Medulla oblongata (tissue), 1 donor: Measurements from ENCODE around the gene RPL36AL.
"Not testable (repeated sequence)": the region's sequence is repeated elsewhere in the genome, so short reads cannot be mapped to it uniquely, and the experiment has no call there.

Experiments
- DNase-seq: peaks from one replicate; pipeline ENCODE4 v3.0.0-alpha.2; 2015; ENCODE audit errors: extremely low spot score

RPL36AL gene

DNA sequence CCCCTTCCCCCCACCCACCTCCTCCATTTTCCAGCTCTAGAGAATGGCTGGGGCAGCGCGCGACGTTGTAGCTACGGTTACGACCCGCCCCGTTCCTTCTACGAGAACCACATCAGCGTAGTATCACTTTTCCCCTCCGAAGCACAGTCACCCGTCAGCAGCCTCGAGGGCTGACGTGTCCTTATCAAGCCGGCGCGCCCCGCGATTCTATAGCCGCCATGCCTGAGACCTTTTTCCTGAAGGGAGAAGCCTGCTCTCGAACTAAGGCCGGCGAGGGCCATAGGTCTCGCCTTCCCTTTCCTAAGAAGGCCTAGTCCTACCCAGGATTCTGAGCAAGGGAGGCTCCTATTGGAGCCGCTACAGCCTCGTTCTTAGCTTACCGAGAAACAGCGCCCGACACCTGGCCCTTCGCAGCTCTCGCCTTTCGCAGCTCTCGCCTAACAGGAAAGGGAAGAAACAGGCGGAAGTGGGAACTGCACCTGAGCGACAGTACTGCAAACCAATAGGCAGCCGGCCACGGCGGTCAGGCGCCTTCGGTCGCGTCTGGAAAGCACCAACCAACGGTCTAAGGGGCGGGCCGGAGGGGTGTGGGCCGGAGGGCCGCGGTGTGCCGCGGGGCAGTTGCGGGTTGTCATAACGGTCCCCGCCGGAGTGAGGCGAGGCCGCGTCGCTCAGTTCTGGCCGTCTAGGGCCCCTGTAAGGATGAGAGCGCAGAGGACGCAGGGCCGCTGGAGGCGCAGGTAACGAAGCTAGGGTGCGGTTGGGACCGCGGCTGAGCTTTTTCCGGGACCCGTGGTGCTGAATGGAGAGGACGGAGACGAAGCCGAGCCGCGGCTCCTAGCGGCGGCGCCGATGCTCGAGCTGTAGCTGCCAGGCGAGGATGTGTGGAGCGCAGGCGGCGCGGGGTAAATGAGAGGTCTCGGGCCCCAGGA is at the start of gene RPL36AL, which contains the start of gene MGAT2:
Gene RPL36AL, minus strand, starts transcription at position 445 of the 932 bp plus-strand sequence. CDS start 1,522 bp downstream, outside the sequence.
Gene MGAT2, plus strand, starts transcription at position 618 of the 932 bp plus-strand sequence. CDS start 470 bp downstream, outside the sequence.
- DNase-seq: peak; percentile 99

- no peak for DNase-seq
Measured at GRCh38 chr14:49659526-49660455, 39.4 kb upstream of the RPL36AL start.

DNA sequence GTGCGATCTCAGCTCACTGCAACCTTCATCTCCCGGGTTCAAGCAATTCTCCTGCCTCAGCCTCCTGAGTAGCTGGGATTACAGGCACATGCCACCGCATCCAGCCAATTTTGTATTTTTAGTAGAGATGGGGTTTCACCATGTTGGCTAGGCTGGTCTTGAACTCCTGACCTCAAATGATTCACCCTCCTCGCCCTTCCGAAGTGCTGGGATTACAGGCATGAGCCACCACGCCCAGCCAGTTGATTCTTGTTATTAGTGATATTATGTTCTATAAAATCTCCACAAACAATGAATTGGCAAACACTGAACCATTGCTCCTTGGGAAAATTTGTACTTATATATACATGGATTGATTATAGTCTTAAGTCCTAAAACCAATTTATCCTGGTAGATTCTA is 37.1 kb upstream of the RPL36AL start:
- not testable (repeated sequence) for DNase-seq

- DNase-seq: no peak
Measured at GRCh38 chr14:49654511-49654910, 34.1 kb upstream of the RPL36AL start.

DNA sequence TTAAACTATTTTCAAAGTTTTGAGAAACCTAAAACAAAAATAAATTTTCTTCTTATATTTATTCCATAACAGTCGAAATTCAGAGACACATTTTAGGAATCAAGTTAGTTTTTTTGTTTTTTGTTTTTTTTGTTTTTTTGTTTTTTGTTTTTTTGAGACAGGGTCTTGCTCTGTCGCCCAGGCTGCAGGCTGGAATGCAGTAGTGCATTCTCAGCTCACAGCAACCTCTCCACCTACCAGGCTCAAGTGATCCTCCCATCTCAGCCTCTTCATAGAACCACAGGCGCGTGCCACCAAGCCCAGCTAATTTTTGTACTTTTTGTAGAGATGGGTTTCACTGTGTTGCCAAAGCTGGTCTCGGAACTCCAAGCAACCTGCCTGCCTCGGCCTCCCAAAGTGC is 33.1 kb upstream of the RPL36AL start:
- no peak for DNase-seq

GRCh38 chr14:49642163-49642562 is 21.7 kb upstream of the RPL36AL start:
- no peak for DNase-seq

DNA sequence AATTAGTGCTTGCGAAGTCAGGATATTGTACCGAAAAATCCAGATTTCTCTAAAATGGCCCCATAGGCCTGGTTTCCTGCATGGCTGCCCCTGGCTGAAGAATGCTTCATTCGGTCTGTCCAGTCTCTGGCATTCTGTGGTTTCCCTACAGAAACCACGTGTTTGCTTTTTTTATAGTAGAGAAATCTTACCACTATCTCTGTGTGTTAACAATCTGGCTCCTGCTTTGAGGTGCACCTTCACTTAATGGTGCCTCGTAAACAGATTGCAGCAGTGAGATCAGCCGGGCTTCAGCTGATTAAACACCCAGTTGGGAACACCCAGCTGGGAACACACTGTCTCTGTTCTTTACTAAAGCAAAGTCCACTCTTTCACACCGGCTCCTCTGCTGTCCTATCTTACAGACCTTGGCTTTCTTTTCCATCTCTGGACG is 21.3 kb upstream of the RPL36AL start:
- peak; percentile 14 for DNase-seq

DNA sequence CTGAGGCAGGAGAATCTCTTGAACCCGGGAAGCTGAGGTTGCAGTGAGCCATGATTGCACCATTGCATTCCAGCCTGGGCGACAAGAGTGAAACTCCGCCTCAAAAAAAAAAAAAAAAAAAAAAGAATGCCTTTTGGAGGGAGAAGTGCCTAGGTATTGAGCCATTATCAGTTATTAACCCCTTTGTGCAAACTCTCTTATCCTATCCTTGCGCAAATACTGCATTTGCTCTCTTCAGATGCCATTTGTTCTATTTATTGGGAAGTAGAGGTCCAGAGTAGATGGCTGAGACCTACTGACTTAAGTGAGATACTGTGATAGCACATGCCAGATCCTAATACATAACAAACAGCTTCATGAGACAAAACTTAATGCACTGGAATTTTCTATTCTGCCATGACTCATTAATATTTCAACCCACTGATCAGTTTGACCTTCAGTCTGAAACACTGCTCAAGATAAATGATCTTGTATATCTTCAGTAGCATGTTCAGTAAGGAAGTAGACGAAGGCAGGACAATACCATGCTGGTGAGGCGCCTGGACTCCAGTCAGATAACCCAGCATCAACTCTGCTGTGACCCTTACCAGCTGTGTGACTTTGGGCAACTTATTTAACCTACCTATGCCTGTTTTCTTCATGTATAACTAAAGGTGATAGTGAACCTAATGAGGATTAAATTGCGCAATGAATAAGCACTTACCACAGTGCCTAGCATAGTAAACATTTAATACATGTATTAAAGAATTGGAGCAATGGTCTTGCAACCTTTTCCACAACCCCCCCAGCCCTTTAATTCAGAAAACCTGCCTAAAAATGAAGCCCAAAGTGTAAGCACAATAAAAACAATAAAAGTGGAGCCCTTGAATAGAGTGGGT is 20.4 kb upstream of the RPL36AL start:
- DNase-seq: no peak

DNA sequence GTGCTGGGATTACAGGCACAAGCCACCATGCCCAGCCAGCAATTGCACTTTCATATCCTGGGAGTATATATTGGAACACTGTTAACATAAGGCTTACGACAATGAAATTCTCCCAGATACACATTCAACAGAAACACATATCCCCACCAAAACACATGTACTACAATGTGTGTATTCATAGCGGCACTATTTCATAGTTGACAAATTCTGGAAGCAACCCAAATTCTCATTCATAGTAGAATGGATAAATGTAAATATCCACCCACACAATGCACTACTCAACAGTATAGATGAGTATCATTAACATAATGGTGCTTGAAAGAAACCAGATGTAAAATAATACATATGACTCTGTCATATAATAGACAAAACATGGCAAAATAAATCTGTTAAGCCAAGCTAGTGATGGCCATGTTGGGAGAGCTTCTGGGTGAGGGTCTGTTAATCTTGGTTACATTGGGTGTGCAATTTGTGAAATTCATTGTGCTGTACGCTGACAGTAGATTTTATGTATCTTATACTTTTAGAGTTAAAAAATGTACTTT is 17.2 kb upstream of the RPL36AL start:
- no peak for DNase-seq

GRCh38 chr14:49636866-49637265 is 16.4 kb upstream of the RPL36AL start:
- DNase-seq: no peak

DNA sequence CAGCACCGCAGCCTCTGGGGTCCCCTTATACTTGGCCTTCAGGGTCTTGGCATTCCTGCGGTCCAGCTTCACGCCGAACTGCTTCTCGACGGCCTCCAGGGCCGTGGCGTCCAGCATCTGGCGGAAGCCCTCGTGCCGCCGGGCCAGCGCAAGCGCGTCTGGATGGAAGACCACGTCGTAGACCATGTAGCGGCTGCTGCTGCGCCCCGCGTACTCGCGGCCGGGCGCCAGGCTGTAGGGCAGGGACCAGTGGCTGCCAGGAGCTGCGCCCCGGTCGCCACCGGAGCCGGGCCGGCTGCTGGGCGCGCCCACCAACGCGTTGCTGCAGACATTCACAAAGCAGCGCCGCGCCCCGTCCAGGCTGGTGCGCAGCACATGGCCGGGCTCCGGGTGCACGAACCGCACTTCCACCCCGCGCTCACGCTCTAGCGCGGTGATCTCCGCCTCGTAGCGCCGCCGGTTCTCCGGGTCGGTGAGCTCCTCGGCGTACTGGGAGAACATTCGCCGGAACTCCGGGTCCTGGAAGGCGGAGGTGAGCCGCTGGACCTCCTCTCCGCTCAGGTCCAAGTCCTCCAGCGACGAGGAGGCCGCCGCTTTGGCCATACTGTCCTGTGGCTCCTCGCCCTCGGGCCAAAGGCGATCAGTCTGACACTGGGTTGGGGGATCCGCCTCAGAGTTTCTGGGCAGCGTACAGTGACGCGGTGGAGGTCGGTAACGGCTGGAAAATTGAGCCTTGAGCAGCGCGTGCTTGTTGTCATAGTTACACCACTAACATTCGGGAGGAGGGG is 14.3 kb upstream of the RPL36AL start, which contains the start of gene DNAAF2:
Gene DNAAF2, minus strand, starts transcription at position 698 of the 788 bp plus-strand sequence. Its CDS starts 95 bp downstream, at position 603.
- DNase-seq: peak; percentile 40

GRCh38 chr14:49633640-49634546 is 13.5 kb upstream of the RPL36AL start:
- DNase-seq: peak; percentile 97

DNA sequence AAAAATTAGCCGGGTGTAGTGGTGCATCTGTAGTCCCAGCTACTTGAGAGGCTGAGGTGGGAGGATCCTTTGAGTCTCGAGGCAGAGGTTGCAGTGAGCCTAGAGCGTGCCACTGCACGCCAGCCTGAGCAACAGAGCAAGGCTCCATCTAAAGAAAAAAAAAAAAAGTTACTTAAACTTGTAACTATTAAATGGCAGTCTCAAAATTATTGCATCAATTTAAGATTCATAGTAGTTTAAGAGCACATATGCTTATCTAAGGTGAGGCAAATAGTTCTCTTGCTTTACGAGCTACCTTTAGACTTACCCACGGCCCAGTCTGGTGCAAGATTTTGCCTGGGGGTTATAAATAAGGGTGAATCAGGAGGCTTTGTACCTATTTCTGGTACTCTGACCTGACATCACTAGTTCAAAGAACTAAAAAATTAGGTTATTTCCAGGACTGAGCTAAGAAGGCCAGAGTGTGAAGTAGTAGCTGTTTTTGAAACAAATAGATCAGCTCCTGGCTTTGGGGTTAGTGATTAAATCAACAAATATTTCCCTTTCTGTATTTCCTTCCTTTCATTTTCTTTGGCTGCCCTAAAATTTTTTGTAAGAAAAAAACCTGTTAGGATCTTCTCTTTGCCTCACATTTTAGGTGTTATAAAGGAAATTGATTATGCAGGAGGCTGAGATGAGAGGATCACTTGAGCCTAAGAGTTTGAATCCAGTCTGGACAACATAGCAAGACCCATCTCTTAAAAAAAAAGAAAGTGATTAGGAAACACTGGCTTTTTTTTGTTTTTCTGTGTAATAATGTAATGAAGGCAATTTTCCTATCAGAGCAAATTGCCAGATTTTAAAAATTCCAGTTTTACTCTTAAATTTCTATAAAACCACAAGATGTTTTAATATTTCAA is 3.8 kb upstream of the RPL36AL start:
- DNase-seq: no peak

- no peak for DNase-seq
Measured at GRCh38 chr14:49623387-49623786, 3.0 kb upstream of the RPL36AL start.

GRCh38 chr14:49622022-49622607 is 1.7 kb upstream of the RPL36AL start:
- no peak for DNase-seq

- DNase-seq: peak; percentile 49
Measured at GRCh38 chr14:49621114-49621881, 872 bp upstream of the RPL36AL start.

- DNase-seq: no peak
Measured at GRCh38 chr14:49619730-49620129, 696 bp downstream of the RPL36AL start.
